ENCODE data around the gene P2RX7. TPM values are rescaled to one million over a fixed set of nuclear protein-coding genes. Genes with fewer than 3 reads are reported as not detected.

P2RX7 gene
- total RNA-seq, 1 experiment from 2014 or later, result not detected

- BruUV-seq (replicated peaks), result no TSS peak
- intact Hi-C loops (cut with micrococcal nuclease; ENCODE audit: unreplicated experiment), result no loop called here
- Mint-ChIP-seq H3K27me3 (ENCODE audit: unreplicated experiment) (no peaks in the 10 kb centered on the region), H3K4me1 (ENCODE audit: low read depth, unreplicated experiment) (no peaks in the 10 kb centered on the region), H3K27ac (ENCODE audit: unreplicated experiment) (no peak overlapping the region), H3K4me3 (ENCODE audit: low read depth, unreplicated experiment) (no peak overlapping the region), H3K36me3 (ENCODE audit: insufficient read depth, unreplicated experiment) (peaks cover 4% of the 10 kb centered on the region), H3K9me3 (ENCODE audit: low read depth, unreplicated experiment) (no peaks in the 10 kb centered on the region)
- CTCF ChIA-PET, result interaction anchor here (0.5 kb wide), 1 partner anchor 184 kb away, joined by 4 read pairs; no protein-coding TSS in a partner anchor
- no peak for TF ChIP-seq CTCF (IDR thresholded peaks at IDR 0.05; ENCODE audit: unreplicated experiment)
- DNase-seq, result no peak
Observed at GRCh38 chr12:121186826-121187225, 54.1 kb downstream of the P2RX7 start.

GRCh38 chr12:121187501-121187900, 54.8 kb downstream of the P2RX7 start:
- no peak overlapping the region for H3K27ac Mint-ChIP-seq (ENCODE audit: unreplicated experiment)
- no peaks in the 10 kb centered on the region for H3K27me3 Mint-ChIP-seq (ENCODE audit: unreplicated experiment)
- intact Hi-C loops (cut with micrococcal nuclease; ENCODE audit: unreplicated experiment), result no loop called here
- no peak for TF ChIP-seq CTCF (IDR thresholded peaks at IDR 0.05; ENCODE audit: unreplicated experiment)
- no TSS peak for BruUV-seq (replicated peaks)
- peaks cover 4% of the 10 kb centered on the region for H3K36me3 Mint-ChIP-seq (ENCODE audit: insufficient read depth, unreplicated experiment)
- H3K4me1 Mint-ChIP-seq (ENCODE audit: low read depth, unreplicated experiment), result no peaks in the 10 kb centered on the region
- CTCF ChIA-PET, result no interaction called here
- DNase-seq, result no peak
- H3K4me3 Mint-ChIP-seq (ENCODE audit: low read depth, unreplicated experiment), result no peak overlapping the region
- no peaks in the 10 kb centered on the region for H3K9me3 Mint-ChIP-seq (ENCODE audit: low read depth, unreplicated experiment)

GRCh38 chr12:121188227-121188626, 55.6 kb downstream of the P2RX7 start:
- no peaks in the 10 kb centered on the region for H3K9me3 Mint-ChIP-seq (ENCODE audit: low read depth, unreplicated experiment)
- no peak for TF ChIP-seq CTCF (IDR thresholded peaks at IDR 0.05; ENCODE audit: unreplicated experiment)
- no peak for DNase-seq
- BruUV-seq (replicated peaks), result no TSS peak
- H3K27me3 Mint-ChIP-seq (ENCODE audit: unreplicated experiment), result no peaks in the 10 kb centered on the region
- H3K4me3 Mint-ChIP-seq (ENCODE audit: low read depth, unreplicated experiment), result no peak overlapping the region
- intact Hi-C loops (cut with micrococcal nuclease; ENCODE audit: unreplicated experiment), result no loop called here
- CTCF ChIA-PET, result no interaction called here
- H3K4me1 Mint-ChIP-seq (ENCODE audit: low read depth, unreplicated experiment), result no peaks in the 10 kb centered on the region
- peaks cover 4% of the 10 kb centered on the region for H3K36me3 Mint-ChIP-seq (ENCODE audit: insufficient read depth, unreplicated experiment)
- H3K27ac Mint-ChIP-seq (ENCODE audit: unreplicated experiment), result no peak overlapping the region

- BruUV-seq (replicated peaks), result no TSS peak
- intact Hi-C loops (cut with micrococcal nuclease; ENCODE audit: unreplicated experiment), result no loop called here
- Mint-ChIP-seq H3K4me3 (ENCODE audit: low read depth, unreplicated experiment) (no peak overlapping the region), H3K27ac (ENCODE audit: unreplicated experiment) (no peak overlapping the region), H3K9me3 (ENCODE audit: low read depth, unreplicated experiment) (no peaks in the 10 kb centered on the region), H3K4me1 (ENCODE audit: low read depth, unreplicated experiment) (no peaks in the 10 kb centered on the region), H3K36me3 (ENCODE audit: insufficient read depth, unreplicated experiment) (peaks cover 4% of the 10 kb centered on the region), H3K27me3 (ENCODE audit: unreplicated experiment) (no peaks in the 10 kb centered on the region)
- DNase-seq, result no peak
- CTCF ChIA-PET, result no interaction called here
- no peak for TF ChIP-seq CTCF (IDR thresholded peaks at IDR 0.05; ENCODE audit: unreplicated experiment)
Observed at GRCh38 chr12:121189131-121189530, 56.5 kb downstream of the P2RX7 start.

Data from Calu3 (cell line).